Progenitor cell of endocrine pancreas (in vitro differentiated cells): ENCODE measurements around the gene ZNF286A. TPM values are rescaled to one million over a fixed set of nuclear protein-coding genes. Genes with fewer than 3 reads are reported as not detected.
"Not testable (repeated sequence)": the region's sequence is repeated elsewhere in the genome, so short reads cannot be mapped to it uniquely, and the experiment has no call there.

Experiments used
- DNase-seq: peaks from one replicate; pipeline ENCODE4 v3.0.0; 2021; ENCODE audit warnings: low spot score; ENCODE audit not compliant: unreplicated experiment
- H3K27ac Mint-ChIP-seq: 2 replicates; pipeline ENCODE4 v1.8.0; 2021; ENCODE audit warnings: mild to moderate bottlenecking, moderate library complexity, mixed read lengths
- H3K27me3 Mint-ChIP-seq: 2 replicates; pipeline ENCODE4 v1.8.0; 2021; ENCODE audit warnings: mixed read lengths
- H3K36me3 Mint-ChIP-seq: 2 replicates; pipeline ENCODE4 v1.8.0; 2022; ENCODE audit warnings: mixed read lengths; ENCODE audit not compliant: insufficient read depth
- H3K4me1 Mint-ChIP-seq: 2 replicates; pipeline ENCODE4 v1.8.0; 2021; ENCODE audit warnings: low read depth, mixed read lengths
- H3K4me3 Mint-ChIP-seq: 2 replicates; pipeline ENCODE4 v1.8.0; 2021; ENCODE audit warnings: low read depth, mild to moderate bottlenecking, moderate library complexity, mixed read lengths
- H3K9me3 Mint-ChIP-seq: 2 replicates; pipeline ENCODE4 v1.8.0; 2021; ENCODE audit warnings: low read depth, mixed read lengths
- CTCF ChIP-seq: fragments of 200-600 bp; sonication (generic); IDR thresholded peaks from one replicate; pipeline ENCODE4 v1.5.0; 2021; ENCODE audit warnings: antibody characterized with exemption, mild to moderate bottlenecking; ENCODE audit not compliant: unreplicated experiment
- total RNA-seq: library from RNA; stranded (reverse); gene quantifications from 2 replicates; pipeline ENCODE4 v1.2.1, GENCODE V29; 2021

ZNF286A gene
- total RNA-seq, 1 donor from 2014 or later, result 97.0 TPM

GRCh38 chr17:15742921-15743320 lies 43.4 kb downstream of the ZNF286A start:
- peaks cover 7% of the 10 kb centered on the region for H3K9me3 Mint-ChIP-seq
- H3K36me3 Mint-ChIP-seq, result no peaks in the 10 kb centered on the region
- H3K4me3 Mint-ChIP-seq, result no peak overlapping the region
- TF ChIP-seq CTCF, result no peak
- no peak for DNase-seq
- H3K4me1 Mint-ChIP-seq, result no peaks in the 10 kb centered on the region
- peaks cover 4% of the 10 kb centered on the region for H3K27me3 Mint-ChIP-seq
- H3K27ac Mint-ChIP-seq, result no peak overlapping the region

DNA sequence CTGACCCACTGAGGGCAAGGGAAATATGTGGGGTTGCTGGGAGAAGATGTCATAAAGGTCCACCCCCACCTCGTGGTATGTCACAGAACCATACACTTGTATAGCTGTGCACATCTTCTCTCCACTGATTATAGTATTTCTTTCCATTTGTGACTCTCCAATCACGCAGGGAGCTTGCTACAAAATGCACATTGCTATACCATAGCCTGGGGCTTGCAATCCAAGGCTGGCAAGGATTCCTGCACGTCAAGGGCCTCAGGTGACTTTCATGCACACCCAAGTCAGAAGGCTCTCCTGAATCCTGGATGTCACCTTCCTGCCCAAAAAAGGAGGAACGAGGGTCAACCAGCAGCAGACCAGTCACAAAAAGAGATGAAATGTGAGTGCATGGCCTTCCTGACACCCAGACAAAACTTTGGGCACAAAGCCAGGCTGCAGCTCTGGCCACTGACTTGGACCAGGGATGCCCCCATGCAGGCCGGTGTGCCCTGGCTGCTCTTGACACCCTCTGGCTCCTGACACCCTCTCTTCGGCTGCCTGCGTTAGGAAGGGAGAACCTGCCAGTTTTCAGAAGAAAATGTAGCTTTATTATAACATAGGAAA lies 44.6 kb downstream of the ZNF286A start:
- Mint-ChIP-seq H3K4me3 (no peak overlapping the region), H3K4me1 (no peaks in the 10 kb centered on the region), H3K9me3 (peaks cover 7% of the 10 kb centered on the region), H3K27me3 (peaks cover 4% of the 10 kb centered on the region), H3K36me3 (no peaks in the 10 kb centered on the region), H3K27ac (no peak overlapping the region)
- no peak for TF ChIP-seq CTCF
- no peak for DNase-seq

- H3K4me3 Mint-ChIP-seq, result no peak overlapping the region
- no peaks in the 10 kb centered on the region for H3K4me1 Mint-ChIP-seq
- no peak for DNase-seq
- peaks cover 7% of the 10 kb centered on the region for H3K9me3 Mint-ChIP-seq
- no peak overlapping the region for H3K27ac Mint-ChIP-seq
- no peaks in the 10 kb centered on the region for H3K36me3 Mint-ChIP-seq
- H3K27me3 Mint-ChIP-seq, result no peaks in the 10 kb centered on the region
- TF ChIP-seq CTCF, result no peak
Measured at GRCh38 chr17:15744885-15745284, 45.3 kb downstream of the ZNF286A start.

DNA sequence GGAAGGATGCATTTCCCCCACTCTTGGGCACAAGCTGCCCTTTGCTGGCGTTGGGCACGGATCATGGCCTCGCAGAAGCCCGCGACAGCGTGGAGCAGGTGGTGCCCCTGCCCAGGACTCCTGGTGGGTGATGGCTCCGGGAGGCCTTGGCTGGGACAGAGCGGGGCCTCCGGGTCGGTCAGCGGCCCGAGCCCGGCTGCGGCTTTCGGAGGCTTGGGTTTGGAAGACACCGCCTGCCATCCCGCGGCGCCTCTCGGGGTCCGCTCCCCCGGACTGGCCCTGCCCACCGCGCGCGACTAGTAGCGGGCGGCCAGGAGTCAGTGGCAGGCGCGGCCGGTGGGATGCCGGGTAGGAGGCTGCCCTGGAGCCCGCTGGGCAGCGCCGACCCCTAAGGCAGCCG lies 49.9 kb downstream of the ZNF286A start:
- H3K4me3 Mint-ChIP-seq, H3K9me3 Mint-ChIP-seq, H3K36me3 Mint-ChIP-seq, H3K4me1 Mint-ChIP-seq, DNase-seq, H3K27me3 Mint-ChIP-seq, H3K27ac Mint-ChIP-seq: not testable (repeated sequence)

- not testable (repeated sequence) for H3K4me1 Mint-ChIP-seq, H3K36me3 Mint-ChIP-seq, H3K4me3 Mint-ChIP-seq, DNase-seq, H3K27me3 Mint-ChIP-seq, H3K9me3 Mint-ChIP-seq, H3K27ac Mint-ChIP-seq
Measured at GRCh38 chr17:15768865-15769533, 69.4 kb downstream of the ZNF286A start.

Other genes with a start within 250 kb of the ZNF286A start
- gene CDRT4, start 232.1 kb upstream of the ZNF286A start, total RNA-seq, result 17.6 and 27.0 TPM in 2 replicates
- gene TVP23C, start 136.3 kb upstream of the ZNF286A start, total RNA-seq, result 36.4 and 41.7 TPM in 2 replicates
- gene FBXW10B, start 80.0 kb upstream of the ZNF286A start, total RNA-seq, result 0.69 and 0.81 TPM in 2 replicates
- gene TRIM16, start 15.4 kb upstream of the ZNF286A start, total RNA-seq, result 25.0 and 28.0 TPM in 2 replicates
- 2.4 and 2.9 TPM in 2 replicates for gene TBC1D26, start 32.5 kb downstream of the ZNF286A start, total RNA-seq
- gene ADORA2B, start 245.4 kb downstream of the ZNF286A start, total RNA-seq, result 0.48 and 0.67 TPM in 2 replicates